Measurements from ENCODE around the gene SNX17.
"Not testable (repeated sequence)": the region's sequence is repeated elsewhere in the genome, so short reads cannot be mapped to it uniquely, and the experiment has no call there.

DNA sequence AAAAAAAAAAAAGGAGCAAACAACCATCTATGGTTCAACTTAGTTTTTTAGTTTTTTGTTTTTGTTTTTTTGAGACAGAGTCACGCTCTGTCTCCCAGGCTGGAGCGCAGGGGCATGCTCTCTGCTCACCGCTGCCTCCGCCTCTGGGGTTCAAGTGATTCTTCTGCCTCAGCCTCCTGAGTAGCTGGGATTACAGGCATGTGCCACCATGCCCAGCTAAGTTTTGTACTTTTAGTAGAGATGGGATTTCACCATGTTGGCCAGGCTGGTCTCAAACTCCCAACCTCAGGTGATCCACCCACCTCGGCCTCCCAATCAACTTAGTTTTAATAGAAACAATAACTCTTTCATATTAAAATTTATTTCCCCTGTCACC is 17.0 kb upstream of the SNX17 start:
- TF ChIP-seq, protein P1, sequence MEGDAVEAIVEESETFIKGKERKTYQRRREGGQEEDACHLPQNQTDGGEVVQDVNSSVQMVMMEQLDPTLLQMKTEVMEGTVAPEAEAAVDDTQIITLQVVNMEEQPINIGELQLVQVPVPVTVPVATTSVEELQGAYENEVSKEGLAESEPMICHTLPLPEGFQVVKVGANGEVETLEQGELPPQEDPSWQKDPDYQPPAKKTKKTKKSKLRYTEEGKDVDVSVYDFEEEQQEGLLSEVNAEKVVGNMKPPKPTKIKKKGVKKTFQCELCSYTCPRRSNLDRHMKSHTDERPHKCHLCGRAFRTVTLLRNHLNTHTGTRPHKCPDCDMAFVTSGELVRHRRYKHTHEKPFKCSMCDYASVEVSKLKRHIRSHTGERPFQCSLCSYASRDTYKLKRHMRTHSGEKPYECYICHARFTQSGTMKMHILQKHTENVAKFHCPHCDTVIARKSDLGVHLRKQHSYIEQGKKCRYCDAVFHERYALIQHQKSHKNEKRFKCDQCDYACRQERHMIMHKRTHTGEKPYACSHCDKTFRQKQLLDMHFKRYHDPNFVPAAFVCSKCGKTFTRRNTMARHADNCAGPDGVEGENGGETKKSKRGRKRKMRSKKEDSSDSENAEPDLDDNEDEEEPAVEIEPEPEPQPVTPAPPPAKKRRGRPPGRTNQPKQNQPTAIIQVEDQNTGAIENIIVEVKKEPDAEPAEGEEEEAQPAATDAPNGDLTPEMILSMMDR (IDR thresholded peaks at IDR 0.05) = not testable (repeated sequence)
- not testable (repeated sequence) for TF ChIP-seq POLR2A, EP300 (IDR thresholded peaks at IDR 0.05)
